Measurements from ENCODE around the gene TSPAN16. TPM values are rescaled to one million over a fixed set of nuclear protein-coding genes. Genes with fewer than 3 reads are reported as not detected.

Gene TSPAN16
- total and polyA plus RNA-seq, 2 donors (not counting 3 experiments of a cell fraction or from before 2014, with no cell fraction given) = not detected

GRCh38 chr19:11299946-11300810 is 4.2 kb downstream of the TSPAN16 start:
- Histone ChIP-seq H2AFZ (ENCODE audit: low read depth, low read length) (no peak overlapping the region), H4K20me1 (replicated peaks; ENCODE audit: control insufficient read depth, extremely low read depth, insufficient read depth, low read length) (no peaks in the 10 kb centered on the region), H3K36me3 (ENCODE audit: control insufficient read depth in 2 of 2, extremely low read depth in 1 of 2, insufficient read depth in 2 of 2, low read length in 2 of 2) (no peaks in the 10 kb centered on the region), H3K27ac (ENCODE audit: insufficient read depth, low read depth, low read length) (no peak overlapping the region), H3K4me2 (ENCODE audit: insufficient read depth, low read length) (no peak overlapping the region), H3K9ac (replicated peaks; ENCODE audit: extremely low read depth, insufficient read depth, low read length) (no peak overlapping the region), H3K4me1 (ENCODE audit: control insufficient read depth, extremely low read depth, insufficient read depth, low read length) (no peaks in the 10 kb centered on the region), H3K9me1 (replicated peaks; ENCODE audit: control insufficient read depth, extremely low read depth, insufficient read depth, low read length) (no peaks in the 10 kb centered on the region), H3K27me3 (ENCODE audit: control insufficient read depth in 2 of 2, insufficient read depth in 2 of 2, low read length in 2 of 2) (peaks cover 0 to 1% of the 10 kb centered on the region in 2 experiments), H3K79me2 (ENCODE audit: control insufficient read depth, insufficient read depth, low read length) (no peaks in the 10 kb centered on the region), H3K9me3 (replicated peaks; ENCODE audit: control insufficient read depth, insufficient read depth, low read length) (no peaks in the 10 kb centered on the region), H3K4me3 (replicated peaks in 1 of 3; ENCODE audit: insufficient read depth in 1 of 3, low read depth in 1 of 3, low read length in 3 of 3) (no peak overlapping the region)
- no peak for DNase-seq (ENCODE audit: low read depth, low spot score)
- POLR2A ChIA-PET = no interaction called here
- no TSS peak for BruUV-seq (replicated peaks)
- CTCF ChIA-PET = no interaction called here
- intact Hi-C loops (cut with micrococcal nuclease) (no loop called here), dilution Hi-C loops (cut with MboI; ENCODE audit: extremely low pct_ligation_motif_present, low sequenced_read_pairs) (no loop called here)
- TF ChIP-seq MYC (IDR thresholded peaks at IDR 0.05; ENCODE audit: low read depth, low read length) = no peak
- TF ChIP-seq GATA2 (IDR thresholded peaks at IDR 0.05; ENCODE audit: insufficient read depth, insufficient read length, low read depth, low read length) = no peak
- TF ChIP-seq FOS (IDR thresholded peaks at IDR 0.05; ENCODE audit: borderline replicate concordance, insufficient read depth, low read length) = no peak
- no peak for TF ChIP-seq POLR2AphosphoS5 (IDR thresholded peaks at IDR 0.05; ENCODE audit: insufficient read depth, low read depth, low read length)
- TF ChIP-seq EZH2 (IDR thresholded peaks at IDR 0.05; ENCODE audit: borderline replicate concordance, low read depth, low read length, severe bottlenecking) = no peak
- TF ChIP-seq CTCF (IDR thresholded peaks at IDR 0.05; ENCODE audit: extremely low read depth in 1 of 2, insufficient read depth in 1 of 2, low read depth in 1 of 2, low read length in 2 of 2) = no peak
- TF ChIP-seq MAX (IDR thresholded peaks at IDR 0.05; ENCODE audit: insufficient read depth, insufficient read length) = no peak
- TF ChIP-seq JUN (IDR thresholded peaks at IDR 0.05; ENCODE audit: borderline replicate concordance, insufficient read depth, insufficient read length, low read depth) = no peak
- no peak for TF ChIP-seq POLR2A (IDR thresholded peaks at IDR 0.05; ENCODE audit: low read depth, low read length)
- FAIRE-seq = no peak
